Endodermal cell (in vitro differentiated cells): ENCODE data around the gene CHID1. TPM values are rescaled to one million over a fixed set of nuclear protein-coding genes. Genes with fewer than 3 reads are reported as not detected.

Experiments used
- DNase-seq: peaks from one replicate; pipeline ENCODE4 v3.0.0-alpha.2; 2017
- H3K27ac ChIP-seq: 2 replicates; pipeline ENCODE4 v1.5.1; 2013; ENCODE audit warnings: mild to moderate bottlenecking, low read depth, low read length, moderate library complexity
- H3K27me3 ChIP-seq: 2 replicates; pipeline ENCODE4 v1.6.1; 2013; ENCODE audit warnings: mild to moderate bottlenecking, low read length, moderate library complexity; ENCODE audit not compliant: insufficient read depth, control insufficient read depth, poor library complexity, severe bottlenecking
- H3K36me3 ChIP-seq: 2 replicates; pipeline ENCODE4 v1.7.0; 2013; ENCODE audit warnings: mild to moderate bottlenecking, low read length, moderate library complexity; ENCODE audit not compliant: control insufficient read depth, insufficient read depth
- H3K4me1 ChIP-seq: one replicate; pipeline ENCODE4 v1.7.0; 2013; ENCODE audit warnings: low read length; ENCODE audit not compliant: control insufficient read depth, insufficient read depth
- H3K4me3 ChIP-seq: 2 replicates; pipeline ENCODE4 v1.5.1; 2013; ENCODE audit warnings: mild to moderate bottlenecking, low read length, moderate library complexity
- H3K9ac ChIP-seq: 2 replicates; pipeline ENCODE4 v1.6.1; 2013; ENCODE audit warnings: mild to moderate bottlenecking, low read length, moderate library complexity; ENCODE audit not compliant: poor library complexity, severe bottlenecking; ENCODE audit errors: extremely low read depth
- H3K9me3 ChIP-seq: 2 replicates; pipeline ENCODE4 v1.6.1; 2013; ENCODE audit warnings: mild to moderate bottlenecking, low read length, moderate library complexity; ENCODE audit not compliant: control insufficient read depth
- H3K27ac Mint-ChIP-seq: 2 replicates; pipeline ENCODE4 v1.8.0; 2020; ENCODE audit warnings: mixed read lengths
- H3K27me3 Mint-ChIP-seq: 2 replicates; pipeline ENCODE4 v1.8.0; 2021; ENCODE audit warnings: mild to moderate bottlenecking, mixed read lengths; ENCODE audit not compliant: insufficient read depth
- H3K36me3 Mint-ChIP-seq: 2 replicates; pipeline ENCODE4 v1.8.0; 2020; ENCODE audit warnings: low read depth, mixed read lengths
- H3K4me1 Mint-ChIP-seq: 2 replicates; pipeline ENCODE4 v1.8.0; 2020; ENCODE audit warnings: mixed read lengths
- H3K4me3 Mint-ChIP-seq: 2 replicates; pipeline ENCODE4 v1.8.0; 2020; ENCODE audit warnings: mild to moderate bottlenecking, moderate library complexity, mixed read lengths
- H3K9me3 Mint-ChIP-seq: 2 replicates; pipeline ENCODE4 v1.8.0; 2020; ENCODE audit warnings: mild to moderate bottlenecking, mixed read lengths
- WGBS, 2 experiments: methylation state at CpG; one replicate each; pipeline versions ENCODE4 v1.1.5 to v1.1.7; 2013; ENCODE audit warnings: missing lambda C conversion rate in 2 of 2, mixed read lengths in 1 of 2; ENCODE audit not compliant: insufficient coverage in 1 of 2, insufficient read length in 1 of 2; 5-methylcytosine and 5-hydroxymethylcytosine counted together
- total RNA-seq, 2 donors: library from RNA; stranded (reverse); fragmentation: NEBNext Ultra II Directional in 1 of 2; extraction: Animal tissue kit (Norgen Biotek cat#: 25700) in 1 of 2; gene quantifications; 2 replicates in 1 of 2; 3 replicates in 1 of 2; pipeline ENCODE4 v1.2.1, GENCODE V29; 2021
- TF ChIP-seq, protein P1 (sequence below): fragments of 200-600 bp; sonication (generic); conservative IDR thresholded peaks from 2 replicates; pipeline ENCODE4 v1.5.0; 2021; ENCODE audit warnings: antibody characterized with exemption, mild to moderate bottlenecking

CHID1 gene
- total RNA-seq, 2 donors from 2014 or later: 82.0 to 83.5 TPM

DNA sequence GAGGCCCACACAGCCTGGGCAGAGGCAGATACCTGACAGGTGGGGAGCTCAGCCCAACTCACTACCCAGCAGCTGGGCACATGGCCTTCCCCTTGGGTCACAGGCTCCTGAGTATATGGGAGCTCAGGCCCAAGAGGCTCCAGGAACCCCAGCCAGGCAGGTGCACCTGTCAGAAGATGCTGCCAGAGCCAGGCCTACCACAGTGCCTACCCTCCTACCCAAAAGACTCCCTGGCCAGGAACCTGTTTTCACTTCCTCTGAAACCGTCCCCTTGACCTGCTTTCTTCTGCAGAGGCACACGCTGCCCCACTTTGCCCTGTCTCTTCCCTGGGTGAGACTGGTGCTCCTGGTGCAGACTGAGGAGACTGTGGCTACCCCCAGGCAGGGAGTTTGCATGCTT lies 2.9 kb downstream of the CHID1 start:
- 93 to 94% methylated on average over 2 of the region's 2 CpGs for WGBS, 2 experiments
- H3K9me3 ChIP-seq: no peaks in the 10 kb centered on the region
- Mint-ChIP-seq H3K4me1 (peaks cover 6% of the 10 kb centered on the region), H3K9me3 (no peaks in the 10 kb centered on the region), H3K27me3 (no peaks in the 10 kb centered on the region), H3K27ac (no peak overlapping the region), H3K4me3 (no peak overlapping the region), H3K36me3 (peaks cover 28% of the 10 kb centered on the region)
- TF ChIP-seq, protein P1, sequence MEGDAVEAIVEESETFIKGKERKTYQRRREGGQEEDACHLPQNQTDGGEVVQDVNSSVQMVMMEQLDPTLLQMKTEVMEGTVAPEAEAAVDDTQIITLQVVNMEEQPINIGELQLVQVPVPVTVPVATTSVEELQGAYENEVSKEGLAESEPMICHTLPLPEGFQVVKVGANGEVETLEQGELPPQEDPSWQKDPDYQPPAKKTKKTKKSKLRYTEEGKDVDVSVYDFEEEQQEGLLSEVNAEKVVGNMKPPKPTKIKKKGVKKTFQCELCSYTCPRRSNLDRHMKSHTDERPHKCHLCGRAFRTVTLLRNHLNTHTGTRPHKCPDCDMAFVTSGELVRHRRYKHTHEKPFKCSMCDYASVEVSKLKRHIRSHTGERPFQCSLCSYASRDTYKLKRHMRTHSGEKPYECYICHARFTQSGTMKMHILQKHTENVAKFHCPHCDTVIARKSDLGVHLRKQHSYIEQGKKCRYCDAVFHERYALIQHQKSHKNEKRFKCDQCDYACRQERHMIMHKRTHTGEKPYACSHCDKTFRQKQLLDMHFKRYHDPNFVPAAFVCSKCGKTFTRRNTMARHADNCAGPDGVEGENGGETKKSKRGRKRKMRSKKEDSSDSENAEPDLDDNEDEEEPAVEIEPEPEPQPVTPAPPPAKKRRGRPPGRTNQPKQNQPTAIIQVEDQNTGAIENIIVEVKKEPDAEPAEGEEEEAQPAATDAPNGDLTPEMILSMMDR: no peak
- no peaks in the 10 kb centered on the region for H3K27me3 ChIP-seq
- no peak for DNase-seq
- no peak overlapping the region for H3K27ac ChIP-seq
- H3K9ac ChIP-seq: no peak overlapping the region
- peaks cover 6% of the 10 kb centered on the region for H3K4me1 ChIP-seq
- peaks cover 23% of the 10 kb centered on the region for H3K36me3 ChIP-seq
- no peak overlapping the region for H3K4me3 ChIP-seq

DNA sequence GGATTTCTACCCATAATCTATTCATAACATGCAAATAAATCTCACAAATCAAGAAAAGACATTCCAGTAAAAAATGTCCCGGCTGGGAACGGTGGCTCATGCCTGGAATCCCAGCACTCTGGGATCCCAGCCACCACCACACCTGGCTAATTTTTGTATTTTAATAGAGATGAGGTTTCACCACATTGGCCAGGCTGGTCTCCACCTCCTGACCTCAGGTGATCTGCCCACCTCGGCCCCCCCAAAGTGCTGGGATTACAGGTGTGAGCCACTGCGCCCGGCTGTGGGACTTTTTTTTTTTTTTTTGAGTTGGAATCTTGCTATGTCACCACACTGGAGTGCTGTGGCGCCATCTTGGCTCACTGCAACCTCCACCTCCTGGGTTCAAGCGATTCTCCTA lies 4.7 kb downstream of the CHID1 start:
- no peaks in the 10 kb centered on the region for H3K9me3 ChIP-seq
- no peak overlapping the region for H3K27ac ChIP-seq
- Mint-ChIP-seq H3K36me3 (peaks cover 39% of the 10 kb centered on the region), H3K4me3 (no peak overlapping the region), H3K4me1 (peaks cover 2% of the 10 kb centered on the region), H3K27ac (no peak overlapping the region), H3K9me3 (no peaks in the 10 kb centered on the region), H3K27me3 (no peaks in the 10 kb centered on the region)
- peaks cover 34% of the 10 kb centered on the region for H3K36me3 ChIP-seq
- WGBS, 2 experiments: 96 to 98% methylated on average over 4 to 7 of the region's 7 CpGs
- DNase-seq: no peak
- TF ChIP-seq, protein P1: no peak
- no peaks in the 10 kb centered on the region for H3K27me3 ChIP-seq
- no peak overlapping the region for H3K9ac ChIP-seq
- peaks cover 2% of the 10 kb centered on the region for H3K4me1 ChIP-seq
- H3K4me3 ChIP-seq: no peak overlapping the region

DNA sequence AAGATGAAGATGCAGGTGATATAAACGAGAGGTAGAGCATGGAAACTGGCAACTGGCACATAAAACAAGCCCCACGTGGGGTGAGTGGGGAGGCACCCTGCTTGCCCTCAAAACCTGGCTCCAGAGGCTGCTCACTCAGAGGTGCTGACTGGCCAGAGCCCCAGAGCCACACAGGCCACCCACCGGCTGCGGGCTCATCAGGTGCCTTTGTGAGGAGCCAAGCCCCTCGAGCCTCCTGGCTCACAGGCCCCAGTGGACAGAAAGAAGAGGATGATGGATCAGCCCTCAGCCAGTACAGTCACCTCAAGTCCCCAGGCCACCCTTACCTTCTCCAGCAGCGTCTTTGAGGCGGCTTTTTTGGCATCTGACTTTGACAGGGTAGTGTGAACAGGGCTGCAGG lies 6.2 kb downstream of the CHID1 start:
- WGBS, 2 experiments: 91 to 96% methylated on average over 2 to 7 of the region's 7 CpGs
- Histone ChIP-seq H3K27me3 (no peaks in the 10 kb centered on the region), H3K9me3 (no peaks in the 10 kb centered on the region), H3K36me3 (peaks cover 32% of the 10 kb centered on the region), H3K4me1 (no peaks in the 10 kb centered on the region), H3K4me3 (no peak overlapping the region), H3K27ac (no peak overlapping the region), H3K9ac (no peak overlapping the region)
- TF ChIP-seq, protein P1: no peak
- no peaks in the 10 kb centered on the region for H3K27me3 Mint-ChIP-seq
- H3K36me3 Mint-ChIP-seq: peaks cover 46% of the 10 kb centered on the region
- H3K27ac Mint-ChIP-seq: no peak overlapping the region
- DNase-seq: no peak
- H3K4me3 Mint-ChIP-seq: no peak overlapping the region
- no peaks in the 10 kb centered on the region for H3K9me3 Mint-ChIP-seq
- H3K4me1 Mint-ChIP-seq: no peaks in the 10 kb centered on the region
